ENCODE data around the gene FGF6.

The FGF6 gene

DNA sequence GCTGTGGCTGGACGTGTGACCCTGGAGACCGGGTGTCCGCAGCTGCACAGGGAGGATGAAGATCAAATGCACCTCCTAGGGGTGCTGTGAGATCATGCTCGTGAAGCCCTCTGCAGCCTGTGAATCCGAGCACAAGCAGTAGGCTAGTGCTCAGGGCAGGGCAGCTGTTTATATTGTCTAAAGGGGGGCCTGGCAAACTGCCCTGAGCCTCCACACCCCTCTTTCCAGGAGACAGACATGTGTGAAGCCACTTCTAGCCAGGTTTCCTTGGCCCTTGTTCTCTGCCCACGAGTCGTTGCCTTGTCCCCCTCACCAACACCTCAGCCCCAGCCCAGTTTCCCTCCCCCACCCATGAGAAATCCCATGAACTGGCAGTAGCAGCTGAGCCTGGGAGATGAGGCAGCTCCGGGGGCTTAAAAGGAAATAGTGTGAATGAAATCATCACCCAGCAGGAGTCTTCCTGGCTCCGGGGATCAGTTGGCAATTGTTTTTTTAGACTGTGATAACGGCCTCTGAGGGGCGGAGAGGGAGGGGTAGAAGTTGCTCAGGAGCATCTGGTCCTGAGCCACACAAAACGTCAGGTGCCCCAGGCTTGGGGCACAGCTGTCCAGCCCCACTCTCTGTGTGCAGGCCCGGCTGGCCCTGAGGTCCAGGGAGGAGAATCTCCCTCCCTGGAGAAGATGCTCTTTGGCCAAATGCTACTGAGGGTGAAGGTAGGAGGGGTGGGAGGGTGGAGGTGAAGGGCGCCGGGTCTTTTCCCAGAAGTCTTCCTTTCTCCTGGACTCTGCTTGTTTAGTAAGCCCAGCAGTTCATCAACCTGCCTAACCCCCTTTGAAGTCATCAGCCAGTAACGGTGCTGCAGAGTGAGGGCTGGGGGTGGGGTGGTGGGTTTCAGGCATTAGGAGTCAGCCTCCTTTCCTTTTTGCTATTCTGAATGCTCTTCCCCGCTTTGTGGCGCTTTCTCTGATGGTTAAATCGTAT, 4.0 kb downstream of the FGF6 start:
- H3K79me2 ChIP-seq (ENCODE audit: insufficient read depth, low read length) = no peaks in the 10 kb centered on the region
- no peaks in the 10 kb centered on the region for H3K36me3 ChIP-seq (ENCODE audit: insufficient read depth, low read length)
- peak overlapping the region; percentile 47 for H3K9ac ChIP-seq (ENCODE audit: low read depth, low read length)

DNA sequence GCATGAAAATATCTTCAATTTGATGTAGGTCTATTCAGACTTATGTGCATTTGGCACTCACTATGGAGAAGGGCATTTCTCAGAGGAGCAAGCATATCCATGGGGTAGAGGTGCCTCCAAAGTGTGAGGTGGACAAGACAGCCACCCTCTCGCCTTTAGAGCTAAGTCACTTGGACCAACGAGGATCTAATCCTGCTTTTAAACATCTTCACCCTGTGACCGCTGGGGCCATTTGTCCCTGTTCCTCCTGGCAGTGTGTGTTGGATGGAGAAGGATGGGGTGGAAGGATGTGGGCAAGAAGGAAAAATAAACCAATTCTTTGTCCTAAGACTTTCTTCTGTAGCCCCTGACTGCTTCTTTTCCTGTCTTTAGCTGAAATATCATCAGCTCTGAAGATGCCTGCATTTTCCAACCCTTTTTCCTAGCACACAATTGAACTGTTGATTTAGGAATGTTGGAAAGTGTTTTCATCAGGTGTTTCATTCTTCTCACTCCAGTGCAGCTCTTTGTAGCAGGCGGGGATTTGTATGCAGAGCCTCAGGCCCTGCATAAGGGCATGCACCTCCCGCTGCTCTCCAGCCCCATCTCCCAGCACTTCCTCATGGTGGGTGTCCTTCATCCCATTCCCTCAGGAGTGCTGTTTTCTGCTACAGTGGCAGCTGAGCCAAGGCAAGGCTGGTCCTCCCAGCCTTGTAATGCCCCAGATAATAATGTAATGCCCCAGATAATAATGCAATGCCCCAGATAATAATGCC, 5.3 kb downstream of the FGF6 start:
- peaks cover 66% of the 10 kb centered on the region for H3K4me1 ChIP-seq (ENCODE audit: insufficient read depth, low read length)
- H3K27ac ChIP-seq (ENCODE audit: low read length) = peak overlapping the region; percentile 86
- ATAC-seq (ENCODE audit: insufficient read depth, low read depth) (no peak), DNase-seq (no peak)
- H3K9ac ChIP-seq (ENCODE audit: low read depth, low read length) = no peak overlapping the region
- no peak overlapping the region for H3K4me2 ChIP-seq (ENCODE audit: insufficient read depth, low read length)
- H3K36me3 ChIP-seq (ENCODE audit: insufficient read depth, low read length) = no peaks in the 10 kb centered on the region
- H3K9me3 ChIP-seq (ENCODE audit: insufficient read depth, low read length, severe bottlenecking) = no peaks in the 10 kb centered on the region
- no peaks in the 10 kb centered on the region for H3K79me2 ChIP-seq (ENCODE audit: insufficient read depth, low read length)
- H2AFZ ChIP-seq (ENCODE audit: low read depth, low read length) = no peak overlapping the region
- TF ChIP-seq EZH2 (IDR thresholded peaks at IDR 0.05; ENCODE audit: borderline replicate concordance, low read depth, low read length, severe bottlenecking) = no peak
- TF ChIP-seq, protein P1, sequence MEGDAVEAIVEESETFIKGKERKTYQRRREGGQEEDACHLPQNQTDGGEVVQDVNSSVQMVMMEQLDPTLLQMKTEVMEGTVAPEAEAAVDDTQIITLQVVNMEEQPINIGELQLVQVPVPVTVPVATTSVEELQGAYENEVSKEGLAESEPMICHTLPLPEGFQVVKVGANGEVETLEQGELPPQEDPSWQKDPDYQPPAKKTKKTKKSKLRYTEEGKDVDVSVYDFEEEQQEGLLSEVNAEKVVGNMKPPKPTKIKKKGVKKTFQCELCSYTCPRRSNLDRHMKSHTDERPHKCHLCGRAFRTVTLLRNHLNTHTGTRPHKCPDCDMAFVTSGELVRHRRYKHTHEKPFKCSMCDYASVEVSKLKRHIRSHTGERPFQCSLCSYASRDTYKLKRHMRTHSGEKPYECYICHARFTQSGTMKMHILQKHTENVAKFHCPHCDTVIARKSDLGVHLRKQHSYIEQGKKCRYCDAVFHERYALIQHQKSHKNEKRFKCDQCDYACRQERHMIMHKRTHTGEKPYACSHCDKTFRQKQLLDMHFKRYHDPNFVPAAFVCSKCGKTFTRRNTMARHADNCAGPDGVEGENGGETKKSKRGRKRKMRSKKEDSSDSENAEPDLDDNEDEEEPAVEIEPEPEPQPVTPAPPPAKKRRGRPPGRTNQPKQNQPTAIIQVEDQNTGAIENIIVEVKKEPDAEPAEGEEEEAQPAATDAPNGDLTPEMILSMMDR (IDR thresholded peaks at IDR 0.05; ENCODE audit: borderline replicate concordance, extremely low read depth, low read length, poor library complexity, severe bottlenecking) = no peak
- H4K20me1 ChIP-seq (ENCODE audit: insufficient read depth, low read length) = no peaks in the 10 kb centered on the region
- H3K27me3 ChIP-seq (ENCODE audit: insufficient read depth, low read length, poor library complexity) = no peaks in the 10 kb centered on the region
- no peak overlapping the region for H3K4me3 ChIP-seq (ENCODE audit: low read depth in 1 of 2, low read length in 2 of 2)

More for the DNA sequence above, 4.0 kb downstream of the FGF6 start:
- no peak for TF ChIP-seq EZH2 (IDR thresholded peaks at IDR 0.05; ENCODE audit: borderline replicate concordance, low read depth, low read length, severe bottlenecking)
- TF ChIP-seq, protein P1 (IDR thresholded peaks at IDR 0.05; ENCODE audit: borderline replicate concordance, extremely low read depth, low read length, poor library complexity, severe bottlenecking) = peak; percentile 22
- no peaks in the 10 kb centered on the region for H3K9me3 ChIP-seq (ENCODE audit: insufficient read depth, low read length, severe bottlenecking)
- H4K20me1 ChIP-seq (ENCODE audit: insufficient read depth, low read length) = no peaks in the 10 kb centered on the region
- H3K27me3 ChIP-seq (ENCODE audit: insufficient read depth, low read length, poor library complexity) = no peaks in the 10 kb centered on the region
- H3K4me2 ChIP-seq (ENCODE audit: insufficient read depth, low read length) = peak overlapping the region; percentile 60
- ATAC-seq (ENCODE audit: insufficient read depth, low read depth) = peak; percentile 72
- peak overlapping the region; percentile 41; the same call in 1 of the 2 replicates for H2AFZ ChIP-seq (ENCODE audit: low read depth, low read length)
- H3K4me1 ChIP-seq (ENCODE audit: insufficient read depth, low read length) = peaks cover 59% of the 10 kb centered on the region
- peak; percentile 60 for DNase-seq
- peak overlapping the region in 1 of 2 experiments; percentile 45; a peak in 2 of 4 replicates for H3K4me3 ChIP-seq (ENCODE audit: low read depth in 1 of 2, low read length in 2 of 2)
- H3K27ac ChIP-seq (ENCODE audit: low read length) = peak overlapping the region; percentile 86

DNA sequence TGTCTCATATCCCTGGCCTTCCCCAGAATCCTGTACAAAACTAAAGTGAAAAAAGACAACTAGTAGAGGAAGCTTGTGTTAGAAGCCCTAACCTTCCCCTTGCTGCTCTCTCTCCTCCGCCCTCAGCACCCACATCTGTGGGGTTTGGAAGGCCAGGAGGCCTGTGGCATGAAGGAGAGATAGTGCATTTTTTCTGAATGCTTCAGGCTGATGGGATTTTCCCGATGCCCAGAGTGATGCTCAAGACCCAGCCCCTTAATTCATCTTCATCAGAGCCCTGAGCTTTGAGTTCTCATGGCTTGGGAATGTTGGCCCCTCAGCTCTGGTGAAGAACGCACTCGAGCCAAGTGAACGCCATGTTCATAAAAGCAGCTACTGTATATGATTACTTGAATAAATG, 5.9 kb downstream of the FGF6 start:
- Histone ChIP-seq H3K27me3 (ENCODE audit: insufficient read depth, low read length, poor library complexity) (no peaks in the 10 kb centered on the region), H3K36me3 (ENCODE audit: insufficient read depth, low read length) (no peaks in the 10 kb centered on the region), H3K27ac (ENCODE audit: low read length) (peak overlapping the region; percentile 86), H3K9me3 (ENCODE audit: insufficient read depth, low read length, severe bottlenecking) (no peaks in the 10 kb centered on the region), H3K4me3 (ENCODE audit: low read depth in 1 of 2, low read length in 2 of 2) (no peak overlapping the region), H3K9ac (ENCODE audit: low read depth, low read length) (no peak overlapping the region), H3K4me1 (ENCODE audit: insufficient read depth, low read length) (peaks cover 72% of the 10 kb centered on the region), H3K4me2 (ENCODE audit: insufficient read depth, low read length) (no peak overlapping the region), H2AFZ (ENCODE audit: low read depth, low read length) (no peak overlapping the region), H3K79me2 (ENCODE audit: insufficient read depth, low read length) (no peaks in the 10 kb centered on the region), H4K20me1 (ENCODE audit: insufficient read depth, low read length) (no peaks in the 10 kb centered on the region)
- ATAC-seq (ENCODE audit: insufficient read depth, low read depth) (no peak), DNase-seq (no peak)
- TF ChIP-seq, protein P1 (IDR thresholded peaks at IDR 0.05; ENCODE audit: borderline replicate concordance, extremely low read depth, low read length, poor library complexity, severe bottlenecking) = no peak
- no peak for TF ChIP-seq EZH2 (IDR thresholded peaks at IDR 0.05; ENCODE audit: borderline replicate concordance, low read depth, low read length, severe bottlenecking)

Data from DND-41 (cell line).